ENCODE results near the gene GYG2.
"Not testable (repeated sequence)": the region's sequence is repeated elsewhere in the genome, so short reads cannot be mapped to it uniquely, and the experiment has no call there.

Gene GYG2

DNA sequence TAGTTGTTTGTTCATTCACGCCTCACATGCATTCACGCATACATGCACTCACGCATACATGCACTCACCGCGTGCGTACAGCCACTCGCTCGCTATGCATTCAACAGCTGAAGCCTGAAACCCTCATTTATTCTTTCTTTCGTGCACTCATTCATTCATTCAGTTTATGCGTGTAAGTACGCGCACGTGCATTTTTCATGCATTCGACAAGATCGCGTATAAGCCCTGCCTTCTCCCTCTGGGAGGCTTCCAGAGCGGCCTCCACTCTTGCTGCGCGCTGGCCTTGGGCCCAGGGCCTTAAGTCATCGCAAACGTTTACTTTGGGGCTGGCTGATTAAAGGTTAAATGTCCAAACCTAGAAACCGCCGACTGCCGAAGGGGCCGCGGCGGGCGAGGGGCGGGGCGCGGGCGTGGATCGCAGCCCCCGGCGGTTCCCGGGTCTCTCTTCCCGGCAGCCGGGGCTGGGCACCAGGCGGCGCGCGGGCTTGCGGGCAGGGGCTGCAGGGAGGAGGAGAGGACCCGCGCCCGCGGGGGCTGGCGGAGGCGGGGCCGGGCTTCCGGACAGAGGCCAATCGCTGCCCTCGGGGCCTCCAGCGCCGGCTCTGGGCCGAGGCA is at the start of gene GYG2:
GYG2 (plus strand) TSS at position 587 of the 615 bp plus-strand sequence. CDS start 1,259 bp downstream, outside the sequence.
- no peak for DNase-seq

- DNase-seq: not testable (repeated sequence)
These were observed 48.1 kb upstream of the GYG2 start for GRCh38 chrX:2780472-2781225.

- DNase-seq: no peak
These were observed 47.5 kb upstream of the GYG2 start for GRCh38 chrX:2781226-2781571.

- DNase-seq: no peak
These were observed 47.0 kb upstream of the GYG2 start for GRCh38 chrX:2781698-2782097.

DNA sequence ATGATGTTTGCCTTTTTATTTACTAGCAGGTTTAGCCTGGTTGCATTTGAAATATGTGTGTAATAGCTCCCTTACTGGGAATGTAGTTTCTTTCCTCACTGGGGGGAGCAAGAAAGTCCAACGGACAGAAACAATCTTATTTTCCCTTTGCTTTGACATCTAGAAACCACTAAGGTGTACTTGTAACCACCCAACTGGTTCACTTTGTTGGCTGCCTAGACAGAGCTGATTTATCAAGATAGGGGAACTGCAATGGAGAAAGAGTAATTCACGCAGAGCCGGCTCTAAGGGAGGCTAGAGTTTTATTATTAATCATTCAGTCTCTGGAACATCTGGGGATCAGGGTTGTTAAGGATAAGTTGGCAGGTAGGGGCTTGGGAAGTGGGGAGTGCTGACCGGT is 46.6 kb upstream of the GYG2 start:
- DNase-seq: no peak

GRCh38 chrX:2782778-2783177 is 46.0 kb upstream of the GYG2 start:
- DNase-seq: no peak

- DNase-seq: no peak
These were observed 44.7 kb upstream of the GYG2 start for GRCh38 chrX:2784026-2784425.

DNA sequence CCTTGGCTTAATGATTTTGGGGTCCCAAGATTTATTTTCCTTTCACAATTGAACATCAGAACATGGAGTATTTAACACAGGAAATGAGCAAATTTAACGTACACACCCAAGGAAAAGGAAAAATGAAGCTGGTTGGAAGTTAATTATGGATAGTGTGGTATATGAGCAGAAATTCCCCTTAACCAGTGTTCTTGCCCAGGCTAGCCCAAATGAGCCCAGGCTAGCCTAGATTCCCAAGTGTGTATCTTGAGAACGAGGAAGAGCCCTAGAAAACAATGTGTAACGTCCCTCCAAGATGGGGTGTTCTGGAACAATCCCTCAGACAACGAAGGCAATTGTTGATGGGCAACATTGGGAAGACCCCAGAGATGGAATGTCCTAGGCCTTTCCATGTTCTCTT is 43.2 kb upstream of the GYG2 start:
- DNase-seq: no peak

DNA sequence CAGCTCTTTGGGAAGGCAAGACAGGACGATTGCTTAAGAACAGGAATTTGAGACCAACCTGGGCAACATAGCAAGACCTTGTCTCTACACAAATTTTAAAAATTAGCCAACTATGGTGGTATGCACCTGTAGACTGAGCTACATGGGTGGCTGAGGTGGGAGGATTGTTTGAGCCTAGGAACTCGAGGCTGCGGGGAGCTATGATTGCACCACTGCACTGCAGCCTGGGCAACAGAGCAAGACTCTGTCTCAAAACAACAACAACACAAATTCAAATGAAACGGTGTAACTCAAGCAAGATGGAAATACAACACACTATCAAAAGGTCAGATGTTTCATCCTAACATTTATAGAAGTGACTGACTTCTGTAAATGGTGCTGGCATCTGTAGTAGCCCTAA is 39.8 kb upstream of the GYG2 start:
- DNase-seq: no peak

DNA sequence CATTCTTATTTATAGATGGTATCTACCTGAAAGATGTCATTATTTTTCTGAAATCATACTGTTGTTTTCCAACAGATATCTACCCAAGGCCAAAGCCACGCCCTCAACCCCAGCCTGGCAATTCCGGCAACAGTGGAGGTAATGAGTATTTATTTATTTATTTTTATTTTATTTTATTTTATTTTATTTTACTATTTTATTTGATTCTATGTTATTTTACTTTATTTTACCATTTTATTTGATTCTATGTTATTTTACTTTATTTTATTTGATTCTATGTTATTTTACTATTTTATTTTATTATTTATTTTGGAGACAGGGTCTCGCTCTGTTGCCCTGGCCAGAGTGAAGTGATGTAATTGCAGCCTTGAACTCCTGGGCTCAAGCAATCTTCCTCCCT is 39.2 kb upstream of the GYG2 start:
- DNase-seq: no peak

DNA sequence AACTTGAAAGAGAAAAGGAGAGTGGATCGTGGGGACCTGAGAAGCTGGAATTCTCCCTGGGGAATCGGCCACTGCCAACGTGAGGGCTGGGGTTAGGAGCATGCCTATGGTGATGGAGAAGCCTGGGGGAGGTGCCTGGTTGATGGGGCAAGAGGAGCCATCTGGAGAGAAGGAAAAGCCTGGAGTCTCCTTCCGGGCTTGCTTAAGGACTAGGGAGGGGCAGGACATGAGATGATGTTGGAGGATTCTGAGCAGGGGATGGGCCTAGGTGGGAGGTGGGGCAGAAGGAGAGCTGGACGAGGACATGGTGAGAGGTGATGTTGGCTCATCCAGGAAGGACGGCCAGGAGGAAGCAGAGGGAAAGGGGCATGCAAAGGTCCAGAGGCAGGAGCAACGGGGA is 35.0 kb upstream of the GYG2 start:
- no peak for DNase-seq

DNA sequence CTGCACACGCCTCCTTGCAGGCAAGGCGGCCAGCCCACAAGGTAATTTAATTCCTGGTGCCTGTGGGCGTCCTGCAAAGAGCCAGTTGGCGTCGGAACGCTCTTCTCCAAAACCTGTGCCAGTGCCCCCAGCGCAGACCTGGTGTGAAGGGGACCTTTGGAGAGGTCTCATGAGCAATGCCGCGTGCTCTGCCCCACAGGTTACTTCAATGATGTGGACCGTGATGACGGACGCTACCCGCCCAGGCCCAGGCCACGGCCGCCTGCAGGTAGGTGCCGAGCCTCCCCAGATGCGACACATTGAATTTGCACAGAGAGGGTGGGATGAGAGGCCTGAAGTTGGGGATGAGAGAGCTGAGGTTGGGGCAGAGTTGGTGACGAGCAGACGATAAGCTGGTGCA is 34.4 kb upstream of the GYG2 start:
- no peak for DNase-seq

- not testable (repeated sequence) for DNase-seq
These were observed 31.9 kb upstream of the GYG2 start for GRCh38 chrX:2796808-2797207.

DNA sequence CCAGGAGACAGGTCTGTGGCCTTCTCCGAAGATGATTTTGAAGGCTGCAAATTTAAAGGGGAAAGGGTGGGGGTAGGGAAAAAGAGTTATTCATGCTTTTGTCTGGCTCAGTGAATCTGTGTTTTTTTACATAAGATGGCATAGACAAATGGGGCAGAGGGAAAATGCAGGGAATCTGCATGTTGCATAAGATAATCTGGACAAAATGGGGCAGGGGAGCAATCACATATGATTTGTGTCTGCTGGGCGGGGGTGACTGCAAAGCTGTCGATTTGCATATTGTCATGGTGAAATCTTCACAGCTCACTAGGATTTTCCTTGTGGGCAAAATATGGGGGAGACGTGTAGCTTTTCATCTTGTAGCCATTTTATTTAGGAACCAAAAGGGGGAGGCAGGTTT is 29.4 kb upstream of the GYG2 start:
- DNase-seq: no peak

- DNase-seq: not testable (repeated sequence)
These were observed 28.8 kb upstream of the GYG2 start for GRCh38 chrX:2799980-2800379.

GRCh38 chrX:2801223-2801622 is 27.5 kb upstream of the GYG2 start:
- no peak for DNase-seq

GRCh38 chrX:2802376-2803090 is 26.2 kb upstream of the GYG2 start:
- not testable (repeated sequence) for DNase-seq

DNA sequence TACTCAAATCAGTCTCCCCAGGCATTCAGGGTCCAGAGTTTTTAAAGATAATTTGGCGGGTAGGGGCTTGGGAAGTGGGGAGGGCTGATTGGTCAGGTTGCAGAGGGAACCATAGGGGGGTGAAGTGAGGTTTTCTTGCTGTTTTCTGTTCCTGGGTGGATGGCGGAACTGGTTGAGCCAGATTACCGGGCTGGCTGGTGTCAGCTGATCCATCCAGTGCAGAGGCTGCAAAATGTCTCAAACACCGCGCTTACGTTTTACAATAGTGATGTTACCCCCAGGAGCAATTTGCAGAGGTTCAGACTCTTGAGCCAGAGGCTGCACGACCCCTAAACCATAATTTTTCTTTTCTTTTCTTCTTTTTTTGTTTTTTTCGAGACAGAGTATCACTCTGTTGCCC is 25.2 kb upstream of the GYG2 start:
- not testable (repeated sequence) for DNase-seq

- not testable (repeated sequence) for DNase-seq
These were observed 24.5 kb upstream of the GYG2 start for GRCh38 chrX:2804106-2804843.

- not testable (repeated sequence) for DNase-seq
These were observed 23.9 kb upstream of the GYG2 start for GRCh38 chrX:2804858-2805257.

DNA sequence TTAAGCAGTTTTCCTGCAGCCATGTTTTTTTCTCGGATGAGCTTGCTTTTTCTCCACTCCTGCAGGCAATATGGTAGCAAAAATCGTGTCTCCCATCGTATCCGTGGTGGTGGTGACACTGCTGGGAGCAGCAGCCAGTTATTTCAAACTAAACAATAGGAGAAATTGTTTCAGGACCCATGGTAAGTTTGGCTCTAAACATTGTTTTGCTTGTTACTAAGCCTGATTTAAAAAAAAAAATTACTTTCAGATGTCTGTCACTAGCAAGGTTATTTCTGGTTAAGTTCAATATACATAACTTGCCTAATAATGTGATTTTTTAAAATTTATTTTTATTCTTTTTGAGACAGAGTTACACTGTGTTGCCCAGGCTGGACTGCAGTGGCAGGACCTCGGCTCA is 17.5 kb upstream of the GYG2 start:
- DNase-seq: no peak

DNA sequence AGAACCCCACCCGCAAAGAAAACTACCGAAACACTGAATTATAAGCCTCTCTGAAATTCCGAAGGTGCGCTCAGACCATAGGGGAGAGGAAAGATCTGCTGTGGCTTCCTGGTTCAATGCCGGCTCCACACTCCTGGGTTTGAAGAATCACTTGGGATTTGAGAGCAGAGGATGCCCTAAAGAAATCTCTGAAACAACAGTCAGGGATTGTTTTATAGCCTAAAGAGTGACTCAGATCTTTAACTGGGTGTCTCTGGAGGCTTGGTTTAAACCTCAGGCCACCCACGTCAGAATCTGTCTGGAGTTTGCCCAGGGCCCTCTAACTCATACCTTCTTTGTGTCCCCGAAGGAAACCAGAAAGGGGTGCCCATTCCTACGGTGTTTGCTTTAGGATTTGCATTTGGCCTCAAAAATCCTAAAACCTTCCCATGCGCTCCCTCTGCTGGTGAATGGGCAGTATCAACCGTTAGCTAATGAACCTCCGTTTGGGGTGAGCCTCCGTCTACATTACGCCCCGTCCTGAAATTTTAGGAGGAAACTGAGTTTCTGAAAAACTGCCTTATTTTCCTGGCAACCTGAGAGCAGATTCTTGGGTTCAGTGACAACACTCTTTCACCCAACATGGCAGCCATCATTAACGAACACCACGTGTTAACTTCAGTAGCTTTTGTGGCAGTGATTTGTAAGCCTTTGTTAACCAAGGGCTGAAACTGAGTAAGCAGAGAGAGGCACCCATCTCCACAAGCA is 16.4 kb upstream of the GYG2 start:
- DNase-seq: not testable (repeated sequence)

DNA sequence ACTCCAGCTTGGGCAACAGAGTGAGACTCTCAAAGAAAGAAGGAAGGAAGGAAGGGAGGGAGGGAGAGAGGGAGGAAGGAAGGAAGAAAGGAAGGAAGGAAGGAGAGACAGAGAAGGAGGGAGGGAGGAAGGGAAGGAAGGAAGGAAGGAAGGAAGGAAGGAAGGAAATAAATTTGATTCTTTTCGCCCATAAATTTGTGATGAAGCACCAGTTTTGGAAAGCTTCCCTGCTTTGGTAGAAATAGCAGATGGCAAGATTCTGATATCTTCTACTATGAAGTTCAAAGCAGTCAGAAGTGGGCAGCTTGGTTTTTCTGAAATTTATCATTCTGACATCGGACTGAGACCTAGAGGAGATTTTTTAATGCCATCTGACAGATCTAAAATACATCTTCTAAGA is 11.7 kb upstream of the GYG2 start:
- DNase-seq: no peak
